GM18505 (cell line): ENCODE measurements around the gene ASIC3.

ENCODE experiments used
- ATAC-seq: cut with Tn5 transposase; IDR thresholded peaks from one replicate; pipeline ENCODE4 v1.9.1; 2021; ENCODE audit not compliant: unreplicated experiment
- POLR2A ChIP-seq: IDR thresholded peaks from 4 replicates; pipeline ENCODE4 v1.6.1; 2011; ENCODE audit warnings: borderline replicate concordance; ENCODE audit not compliant: insufficient read depth, insufficient read length; ENCODE audit errors: extremely low read depth

ASIC3 gene

DNA sequence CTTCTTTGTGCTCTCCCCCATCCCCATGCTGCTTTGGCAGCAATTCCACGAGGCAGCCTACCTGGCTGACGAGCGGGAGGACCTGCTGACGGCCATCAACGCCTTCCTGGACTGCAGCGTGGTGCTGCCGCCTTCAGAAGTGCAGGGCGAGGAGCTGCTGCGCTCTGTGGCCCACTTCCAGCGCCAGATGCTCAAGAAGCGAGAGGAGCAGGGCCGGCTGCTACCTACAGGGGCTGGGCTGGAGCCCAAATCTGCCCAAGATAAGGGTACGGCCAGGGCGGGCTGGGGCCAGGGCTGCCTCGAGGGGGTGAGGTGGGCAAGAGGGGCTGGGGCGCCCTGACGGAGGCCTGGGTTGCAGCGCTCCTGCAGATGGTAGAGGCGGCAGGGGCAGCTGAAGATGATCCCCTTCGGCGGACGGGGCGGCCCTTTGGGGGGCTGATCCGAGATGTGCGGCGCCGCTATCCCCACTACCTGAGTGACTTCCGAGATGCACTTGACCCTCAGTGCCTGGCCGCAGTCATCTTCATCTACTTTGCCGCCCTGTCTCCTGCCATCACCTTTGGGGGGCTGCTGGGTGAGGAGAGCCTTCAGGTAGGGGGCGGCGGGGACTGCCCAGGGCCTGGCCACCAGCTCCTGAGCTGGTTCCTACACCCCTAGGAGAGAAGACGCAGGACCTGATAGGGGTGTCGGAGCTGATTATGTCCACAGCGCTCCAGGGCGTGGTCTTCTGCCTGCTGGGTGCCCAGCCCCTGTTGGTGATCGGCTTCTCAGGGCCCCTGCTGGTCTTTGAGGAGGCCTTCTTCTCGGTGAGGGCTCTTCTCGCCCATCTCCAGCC is 22.9 kb downstream of the ASIC3 start:
- TF ChIP-seq POLR2A = no peak

DNA sequence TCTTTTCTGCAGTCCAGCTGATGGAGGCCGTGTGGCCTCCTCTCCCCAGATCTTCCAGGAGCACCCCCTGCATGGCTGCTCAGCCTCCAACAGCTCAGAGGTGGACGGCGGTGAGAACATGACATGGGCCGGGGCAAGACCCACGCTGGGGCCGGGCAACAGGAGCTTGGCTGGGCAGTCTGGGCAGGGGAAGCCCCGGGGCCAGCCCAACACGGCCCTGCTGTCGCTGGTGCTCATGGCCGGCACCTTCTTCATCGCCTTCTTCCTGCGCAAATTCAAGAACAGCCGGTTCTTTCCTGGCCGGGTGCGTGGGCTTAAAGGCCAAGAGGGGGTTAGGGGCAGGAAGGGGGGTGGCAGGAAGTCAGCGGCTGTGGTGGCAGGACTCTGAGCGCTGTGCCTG is 25.7 kb downstream of the ASIC3 start:
- ATAC-seq = no peak
- no peak for TF ChIP-seq POLR2A

More for the DNA sequence above, 22.9 kb downstream of the ASIC3 start:
- no peak for ATAC-seq

DNA sequence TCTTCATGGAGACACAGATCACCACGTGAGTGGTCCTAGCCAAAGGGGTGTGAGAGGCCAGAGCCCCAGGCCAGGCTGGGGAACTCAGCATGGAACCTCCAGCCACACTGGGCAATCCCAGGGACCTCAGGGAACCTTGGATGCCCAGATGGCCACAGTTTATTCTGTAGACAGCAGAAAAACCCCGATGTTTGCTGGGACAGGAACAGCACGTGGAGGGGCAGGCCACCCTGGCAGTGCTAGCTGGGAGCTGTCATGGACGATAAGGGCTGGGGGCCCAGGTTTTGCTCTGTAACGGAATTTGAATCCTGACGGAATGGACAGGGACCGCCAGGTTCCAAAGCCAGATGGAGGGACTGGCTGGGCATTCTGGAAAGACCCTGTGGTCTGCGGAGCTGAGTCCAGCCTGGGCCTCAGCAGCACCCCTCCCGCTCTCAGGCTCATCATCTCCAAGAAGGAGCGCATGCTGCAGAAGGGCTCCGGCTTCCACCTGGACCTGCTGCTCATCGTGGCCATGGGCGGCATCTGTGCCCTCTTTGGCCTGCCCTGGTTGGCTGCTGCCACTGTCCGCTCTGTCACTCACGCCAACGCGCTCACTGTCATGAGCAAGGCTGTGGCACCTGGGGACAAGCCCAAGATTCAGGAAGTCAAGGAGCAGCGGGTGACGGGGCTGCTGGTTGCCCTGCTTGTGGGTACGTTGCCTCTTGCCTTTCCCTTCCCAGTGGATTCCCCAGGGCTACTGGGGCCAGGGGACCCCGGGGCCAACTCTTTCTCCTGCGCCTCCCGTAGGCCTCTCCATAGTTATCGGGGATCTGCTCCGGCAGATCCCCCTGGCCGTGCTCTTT is 26.7 kb downstream of the ASIC3 start:
- no peak for ATAC-seq

DNA sequence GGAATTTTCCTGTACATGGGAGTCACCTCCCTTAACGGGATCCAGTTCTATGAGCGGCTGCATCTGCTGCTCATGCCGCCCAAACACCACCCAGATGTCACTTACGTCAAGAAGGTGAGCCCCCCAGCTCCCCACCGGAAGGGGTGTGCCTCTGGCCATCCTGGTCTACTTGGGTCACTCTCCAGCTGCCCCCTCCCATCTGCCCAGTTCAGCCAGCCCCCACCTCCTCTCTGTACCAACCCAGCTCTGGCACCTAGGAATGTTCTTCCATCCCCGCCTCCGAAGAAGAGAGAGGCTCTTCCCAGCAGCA is 27.3 kb downstream of the ASIC3 start:
- ATAC-seq = no peak
- TF ChIP-seq POLR2A = no peak

More for the DNA sequence above, 26.7 kb downstream of the ASIC3 start:
- no peak for TF ChIP-seq POLR2A

DNA sequence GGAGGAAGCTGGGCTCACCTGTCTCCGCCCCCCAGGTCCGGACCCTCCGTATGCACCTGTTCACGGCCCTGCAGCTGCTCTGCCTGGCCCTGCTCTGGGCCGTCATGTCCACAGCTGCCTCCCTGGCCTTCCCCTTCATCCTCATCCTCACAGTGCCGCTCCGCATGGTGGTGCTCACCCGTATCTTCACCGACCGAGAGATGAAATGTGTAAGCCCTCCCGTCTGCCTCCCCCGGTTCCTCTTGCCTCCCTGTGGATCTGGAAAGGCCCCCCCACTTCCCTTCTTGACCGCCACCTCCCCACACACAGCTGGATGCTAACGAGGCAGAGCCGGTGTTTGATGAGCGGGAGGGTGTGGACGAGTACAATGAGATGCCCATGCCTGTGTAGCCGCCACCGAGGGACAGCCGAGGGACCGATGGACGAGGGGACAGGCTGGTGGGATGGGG is 27.7 kb downstream of the ASIC3 start:
- no peak for ATAC-seq
- no peak for TF ChIP-seq POLR2A

DNA sequence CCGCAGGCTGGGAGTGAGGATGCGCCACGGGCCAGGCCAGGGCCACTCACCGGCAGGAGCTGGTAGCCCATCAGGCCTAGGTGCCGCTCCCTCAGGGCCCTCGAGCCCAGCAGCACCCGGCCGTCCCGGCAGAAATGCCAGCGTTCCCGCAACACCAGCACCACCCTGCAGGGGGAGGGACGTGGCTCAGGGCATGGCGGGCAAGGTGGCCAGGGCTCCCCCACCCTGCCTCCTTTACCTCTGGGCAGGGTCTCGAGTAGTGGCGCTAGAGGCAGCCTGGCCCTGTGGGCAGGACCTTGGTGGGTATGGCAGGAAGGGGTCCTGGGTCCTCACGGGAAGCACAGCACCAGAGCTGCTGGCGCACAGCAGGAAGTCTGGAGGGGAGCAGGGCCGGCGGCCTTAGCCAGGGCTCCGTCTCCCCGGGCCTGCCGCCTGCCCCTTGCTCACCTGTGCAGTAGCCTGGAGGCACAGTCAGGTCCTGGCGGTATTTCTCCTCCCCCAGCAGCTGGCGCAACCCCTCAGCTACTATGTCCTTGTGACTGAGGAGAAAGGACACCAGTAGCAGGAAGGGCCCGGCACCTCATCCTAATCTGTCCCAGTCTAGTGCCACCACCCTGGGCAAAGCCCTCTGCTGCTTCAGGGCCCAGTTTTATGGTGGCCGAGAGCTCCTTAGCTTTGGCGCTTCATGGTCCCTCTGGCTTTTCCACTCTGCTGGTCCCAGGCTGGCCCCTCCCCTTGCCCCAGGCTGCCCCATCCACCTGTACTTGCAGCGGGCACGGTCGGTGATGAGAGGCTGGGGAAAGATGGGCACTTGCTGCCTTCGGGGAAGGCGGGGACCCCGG is 28.8 kb downstream of the ASIC3 start:
- ATAC-seq = no peak
- no peak for TF ChIP-seq POLR2A

DNA sequence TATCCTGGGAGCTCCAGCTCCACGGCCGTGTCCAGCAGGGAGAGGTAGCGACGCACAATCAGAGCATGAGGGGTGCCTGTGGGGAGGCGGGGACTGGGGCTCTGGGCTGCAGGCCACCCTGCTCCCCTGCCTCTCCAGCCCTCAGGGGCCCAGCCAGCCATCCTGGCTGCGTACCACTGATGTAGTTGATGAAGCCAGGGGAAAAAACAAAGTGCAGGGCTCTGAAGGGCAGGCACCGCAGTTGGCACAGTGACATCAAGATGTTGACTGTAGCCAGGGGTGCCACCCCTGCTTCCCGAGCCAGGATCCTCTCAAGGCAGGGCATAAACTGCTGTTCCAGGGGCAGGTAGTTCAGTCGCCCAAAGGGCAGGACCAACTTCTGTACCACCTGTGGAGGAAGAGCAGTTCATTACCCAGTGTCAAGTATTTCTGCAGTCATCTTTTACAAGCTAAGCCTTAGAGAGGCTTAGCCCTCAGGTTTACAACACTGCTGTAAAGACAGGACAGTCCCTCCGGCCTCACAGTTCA is 29.4 kb downstream of the ASIC3 start:
- peak; percentile 7 for TF ChIP-seq POLR2A
- ATAC-seq = no peak

DNA sequence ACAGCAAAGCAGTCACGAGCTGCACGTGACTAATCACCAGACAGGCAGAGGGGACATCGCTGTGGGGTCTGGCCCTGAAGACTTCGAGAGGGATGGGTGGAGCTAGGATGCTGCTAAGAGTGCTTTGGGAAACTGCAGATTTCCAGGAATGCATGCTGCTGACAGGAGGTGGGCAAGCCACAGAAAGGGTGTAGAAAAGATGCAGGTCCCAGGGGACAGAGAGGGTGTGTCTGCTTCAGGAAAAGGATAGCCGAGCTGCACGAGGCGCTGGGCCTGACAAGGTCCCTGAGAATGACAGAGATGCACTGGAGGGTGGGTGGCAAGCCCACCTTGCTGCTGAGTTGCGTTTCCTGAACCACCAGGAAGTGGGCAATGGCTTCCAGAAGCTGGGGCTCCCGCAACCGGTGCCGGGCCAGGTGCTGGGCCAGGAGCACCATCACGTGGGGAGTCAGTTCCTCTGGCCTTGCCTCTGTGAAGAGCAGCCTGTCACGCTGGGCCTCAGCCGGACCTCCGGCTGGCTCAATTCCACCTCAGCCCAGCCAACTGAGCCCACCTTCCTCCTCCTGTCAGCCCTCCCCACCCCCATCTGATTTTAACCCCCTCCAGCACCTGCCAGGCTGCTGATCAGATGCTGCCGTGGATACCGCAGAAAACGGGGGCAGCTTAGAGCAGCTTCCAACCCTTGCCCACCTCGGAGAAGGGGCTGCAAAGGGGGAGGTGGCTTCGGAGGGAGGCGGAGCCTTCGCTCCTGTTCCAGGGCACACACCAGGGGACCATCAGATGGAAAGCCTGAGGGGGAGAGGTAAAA is 30.1 kb downstream of the ASIC3 start:
- no peak for TF ChIP-seq POLR2A
- no peak for ATAC-seq

DNA sequence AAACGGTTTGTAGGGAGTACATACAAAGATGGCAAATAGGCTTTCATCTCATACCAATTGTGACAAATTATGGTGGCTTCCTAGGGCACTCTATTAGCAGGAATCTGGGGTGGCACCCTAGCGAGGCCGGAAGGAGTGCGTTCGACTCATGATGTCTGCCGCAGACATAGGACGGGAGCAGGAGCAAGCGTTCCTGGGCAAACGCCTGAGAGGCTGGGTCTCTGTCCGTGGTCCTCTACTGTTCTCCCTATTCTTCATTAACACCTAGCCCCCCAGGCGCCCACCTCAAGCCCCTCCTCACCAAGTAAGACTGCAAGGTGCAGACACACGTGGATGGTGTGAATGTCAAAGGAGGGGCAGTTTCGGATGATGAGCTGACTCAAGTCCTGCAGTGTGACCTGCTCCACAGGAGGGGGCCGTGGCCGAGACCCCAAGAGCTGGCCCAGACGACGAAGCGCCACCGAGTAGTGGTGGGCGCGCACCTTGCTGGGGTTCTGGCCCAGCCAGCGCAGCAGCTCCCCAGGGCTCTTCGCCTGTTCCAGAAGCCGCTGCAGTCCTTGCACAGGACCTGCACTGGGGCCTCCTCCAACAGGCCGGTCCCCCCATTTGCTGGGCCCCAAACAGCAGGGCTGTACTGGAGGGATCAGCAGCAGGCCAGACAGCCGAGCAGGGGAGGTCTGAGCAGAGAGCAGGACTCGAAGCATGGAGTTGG is 31.0 kb downstream of the ASIC3 start:
- TF ChIP-seq POLR2A = no peak

DNA sequence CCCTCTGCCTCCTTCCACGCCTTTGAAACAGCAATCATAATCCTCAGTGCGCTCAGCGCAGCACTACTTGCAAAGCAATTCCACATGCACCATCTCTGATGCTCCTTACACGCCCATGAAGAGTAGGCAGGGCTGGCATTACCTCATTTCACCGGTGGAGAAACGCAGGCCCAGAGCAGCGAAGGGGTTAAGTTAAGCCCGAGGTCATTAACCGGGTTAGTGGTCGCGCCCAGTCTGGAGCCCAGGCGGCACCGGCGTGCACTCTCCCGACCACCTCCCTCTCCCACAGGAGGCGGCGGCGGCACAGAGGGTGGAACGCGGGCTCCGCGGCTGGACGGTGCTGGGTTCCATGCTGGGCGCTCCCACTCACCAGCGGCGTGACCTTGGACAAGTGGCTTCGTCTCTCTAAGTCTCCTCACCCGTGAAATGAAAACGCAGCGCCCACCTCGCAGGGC is 31.8 kb downstream of the ASIC3 start:
- peak; percentile 2 for ATAC-seq
- TF ChIP-seq POLR2A = no peak

More for the DNA sequence above, 31.0 kb downstream of the ASIC3 start:
- no peak for ATAC-seq

DNA sequence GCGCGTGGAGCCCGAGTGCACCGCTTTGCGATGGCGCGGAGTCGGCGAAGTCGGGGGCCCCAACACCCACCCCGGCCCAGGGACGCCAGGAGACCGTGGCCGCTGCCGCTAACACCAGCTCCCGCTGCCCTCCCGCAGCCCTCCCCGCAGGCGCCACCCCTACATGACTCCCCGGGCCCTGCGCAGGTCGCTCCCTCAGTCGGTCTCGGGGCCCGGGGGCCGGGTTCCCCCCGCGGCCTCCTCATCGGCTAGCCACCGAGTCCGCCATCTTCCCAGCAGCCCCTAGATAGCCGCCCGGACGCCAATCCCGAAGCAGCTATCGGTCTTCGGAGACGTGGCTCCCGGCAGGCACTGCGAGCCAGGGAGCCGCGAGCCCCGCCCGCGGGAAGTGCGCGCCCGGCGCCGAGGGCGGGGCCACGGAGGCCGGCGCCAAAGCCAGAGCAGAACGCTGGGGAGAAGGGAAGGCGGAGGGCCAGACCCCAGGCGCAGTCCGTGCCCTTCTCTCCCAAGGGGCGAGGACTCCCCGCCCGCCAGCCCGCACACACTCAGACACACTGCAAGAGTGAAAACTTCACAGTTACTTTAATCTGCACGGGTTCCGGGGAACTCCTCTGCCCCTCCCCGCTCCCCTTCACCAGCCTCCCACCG is 32.3 kb downstream of the ASIC3 start, which contains the start of gene FASTK:
TSS of gene FASTK (minus strand) at position 288 of the 648 bp plus-strand sequence. CDS start at position 245, 43 bp downstream.
- ATAC-seq = peak; percentile 76
- peak; percentile 90 for TF ChIP-seq POLR2A
